SK-N-SH (cell line): ENCODE results near the gene CASKIN1. TPM values are rescaled to one million over a fixed set of nuclear protein-coding genes. Genes with fewer than 3 reads are reported as not detected.

Source experiments
- CTCF ChIA-PET: fragments of 300-600, 350-600 bp; formaldehyde crosslinking; extraction: SDS; loops from one replicate; lab custom pipeline; 2021; lab: Yijun Ruan, JAX
- POLR2A ChIA-PET: fragments of 350-600 bp; sonication (Branson Sonifier 250); formaldehyde crosslinking; extraction: SDS; loops from one replicate; lab custom pipeline; 2020; ENCODE audit warnings: antibody characterized with exemption, inconsistent platforms; lab: Yijun Ruan, JAX
- DNase-seq: peaks from one replicate; pipeline ENCODE4 v3.0.0; 2012
- H2AFZ ChIP-seq: fragments of 200-600 bp; sonication (generic); 2 replicates; pipeline ENCODE4 v1.8.1; 2016; ENCODE audit warnings: antibody characterized with exemption, mild to moderate bottlenecking, low read depth
- H3F3A ChIP-seq: fragments of 200-600 bp; sonication (generic); replicated peaks from 2 replicates; pipeline ENCODE3; 2016; ENCODE audit warnings: antibody characterized with exemption, mild to moderate bottlenecking; ENCODE audit not compliant: insufficient read depth
- H3K27ac ChIP-seq, 2 experiments: fragments of 200-500 bp in 1 of 2; fragments of 200-600 bp in 1 of 2; sonication (Bioruptor generic) in 1 of 2; sonication (generic), shearing (Covaris generic) in 1 of 2; 2 replicates each; pipeline versions ENCODE4 v1.5.1 to v1.6.1; 2014 to 2016; ENCODE audit warnings: low read depth in 2 of 2, inconsistent platforms in 1 of 2, low read length in 1 of 2, mild to moderate bottlenecking in 1 of 2, mixed read lengths in 1 of 2
- H3K27me3 ChIP-seq: fragments of 200-600 bp; sonication (generic), shearing (Covaris generic); 2 replicates; pipeline ENCODE4 v1.6.1; 2016; ENCODE audit warnings: mixed run types; ENCODE audit not compliant: insufficient read depth
- H3K36me3 ChIP-seq, 2 experiments: fragments of 200-500 bp in 1 of 2; fragments of 200-600 bp in 1 of 2; sonication (Bioruptor generic) in 1 of 2; sonication (generic) in 1 of 2; replicated peaks in 1 of 2; 2 replicates each; pipeline versions ENCODE3 to v1.5.1; 2014 to 2016; ENCODE audit warnings: low read length in 1 of 2, mild to moderate bottlenecking in 1 of 2; ENCODE audit not compliant: insufficient read depth in 2 of 2, control insufficient read depth in 1 of 2
- H3K4me1 ChIP-seq, 2 experiments: fragments of 200-500 bp in 1 of 2; fragments of 200-600 bp in 1 of 2; sonication (Bioruptor generic) in 1 of 2; sonication (generic), shearing (Covaris generic) in 1 of 2; 2 replicates each; pipeline versions ENCODE4 v1.5.1 to v1.6.1; 2014 to 2016; ENCODE audit warnings: low read depth in 1 of 2, low read length in 1 of 2, mixed run types in 1 of 2; ENCODE audit not compliant: insufficient read depth in 2 of 2, control insufficient read depth in 1 of 2
- H3K4me2 ChIP-seq: fragments of 200-600 bp; sonication (generic), shearing (Covaris generic); 2 replicates; pipeline ENCODE4 v1.6.1; 2017; ENCODE audit warnings: mixed run types
- H3K4me3 ChIP-seq, 2 experiments: fragments of 200-500 bp in 1 of 2; fragments of 200-600 bp in 1 of 2; sonication (Bioruptor generic) in 1 of 2; sonication (generic), shearing (Covaris generic) in 1 of 2; 2 replicates each; pipeline versions ENCODE4 v1.5.1 to v1.8.1; 2014 to 2016; ENCODE audit warnings: low read depth in 2 of 2, inconsistent platforms in 1 of 2, low read length in 1 of 2, mild to moderate bottlenecking in 1 of 2, mixed read lengths in 1 of 2, moderate library complexity in 1 of 2
- H3K79me2 ChIP-seq: fragments of 200-600 bp; sonication (generic); 2 replicates; pipeline ENCODE4 v1.8.1; 2017; ENCODE audit warnings: mild to moderate bottlenecking; ENCODE audit not compliant: insufficient read depth
- H3K9ac ChIP-seq: fragments of 200-600 bp; sonication (generic); 2 replicates; pipeline ENCODE4 v1.6.1; 2017; ENCODE audit warnings: mixed run types
- H3K9me2 ChIP-seq: fragments of 200-600 bp; sonication (generic); 2 replicates; pipeline ENCODE4 v1.6.1; 2017; ENCODE audit warnings: mixed run types
- H3K9me3 ChIP-seq: fragments of 200-600 bp; sonication (generic); 2 replicates; pipeline ENCODE4 v1.6.1; 2017; ENCODE audit warnings: mixed run types, mild to moderate bottlenecking, moderate library complexity
- H4K20me1 ChIP-seq: fragments of 200-600 bp; sonication (generic); 2 replicates; pipeline ENCODE4 v1.6.1; 2017; ENCODE audit warnings: mild to moderate bottlenecking, mixed run types; ENCODE audit not compliant: insufficient read depth
- ELF1 ChIP-seq: IDR thresholded peaks from 2 replicates; pipeline ENCODE4 v1.4.0; 2012
- FOSL2 ChIP-seq: IDR thresholded peaks from 2 replicates; pipeline ENCODE4 v1.4.0; 2012; ENCODE audit warnings: low read depth, mild to moderate bottlenecking, moderate library complexity, borderline replicate concordance
- FOXJ3 ChIP-seq: sonication (generic); formaldehyde crosslinking; IDR thresholded peaks from 2 replicates; pipeline ENCODE4 v1.5.1; 2020; ENCODE audit warnings: mild to moderate bottlenecking, missing genetic modification reagents
- GABPA ChIP-seq: IDR thresholded peaks from 2 replicates; pipeline ENCODE4 v1.4.0; 2012; ENCODE audit warnings: low read depth, mild to moderate bottlenecking
- GATA2 ChIP-seq: sonication (generic); formaldehyde crosslinking; IDR thresholded peaks from 2 replicates; pipeline ENCODE4 v1.5.0; 2020; ENCODE audit warnings: mild to moderate bottlenecking, missing genetic modification reagents
- JUND ChIP-seq: IDR thresholded peaks from 2 replicates; pipeline ENCODE4 v1.4.0; 2012
- MEF2A ChIP-seq: IDR thresholded peaks from 2 replicates; pipeline ENCODE4 v1.4.0; 2012; ENCODE audit warnings: low read depth, borderline replicate concordance
- PBX3 ChIP-seq: IDR thresholded peaks from 2 replicates; pipeline ENCODE4; 2012
- RCOR1 ChIP-seq: fragments of 150-350 bp; IDR thresholded peaks from 2 replicates; pipeline ENCODE4 v1.6.1; 2017; ENCODE audit warnings: antibody characterized with exemption, low read length
- REST ChIP-seq: IDR thresholded peaks from 2 replicates; pipeline ENCODE4 v1.6.1; 2012; ENCODE audit warnings: mild to moderate bottlenecking, low read depth, low read length, moderate library complexity
- TEAD4 ChIP-seq: IDR thresholded peaks from 2 replicates; pipeline ENCODE4 v1.4.0; 2012; ENCODE audit warnings: mild to moderate bottlenecking, borderline replicate concordance; ENCODE audit not compliant: insufficient read depth
- USF1 ChIP-seq: IDR thresholded peaks from 2 replicates; pipeline ENCODE4 v1.4.0; 2012; ENCODE audit warnings: low read depth, borderline replicate concordance
- YY1 ChIP-seq: IDR thresholded peaks from 2 replicates; pipeline ENCODE4 v1.4.0; 2012; ENCODE audit warnings: low read depth, mild to moderate bottlenecking
- ZBTB33 ChIP-seq: IDR thresholded peaks from 2 replicates; pipeline ENCODE4 v1.4.0; 2012; ENCODE audit warnings: low read depth, borderline replicate concordance
- WGBS: methylation state at CpG from one replicate; pipeline ENCODE4 v1.1.6; 2017; ENCODE audit warnings: low lambda C conversion rate; 5-methylcytosine and 5-hydroxymethylcytosine counted together
- polyA plus RNA-seq, 3 experiments: library from polyadenylated mRNA; depleted of rRNA; stranded (reverse); fragments of >200 nt; gene quantifications; 2 replicates each; pipeline ENCODE4 v1.2.3, GENCODE V29; 2012

Gene CASKIN1
- polyA plus RNA-seq, 1 of the 3 experiments (the other 2 are of a cell fraction): 1.7 TPM

- Histone ChIP-seq H2AFZ (no peak overlapping the region), H3K27me3 (no peaks in the 10 kb centered on the region), H3K79me2 (no peaks in the 10 kb centered on the region), H3K9me3 (no peaks in the 10 kb centered on the region), H3F3A (no peaks in the 10 kb centered on the region), H3K36me3 (peaks cover 0 to 13% of the 10 kb centered on the region in 2 experiments), H3K9me2 (no peaks in the 10 kb centered on the region), H4K20me1 (no peaks in the 10 kb centered on the region), H3K4me1 (no peaks in the 10 kb centered on the region), H3K4me2 (no peak overlapping the region), H3K27ac (no peak overlapping the region), H3K4me3 (no peak overlapping the region), H3K9ac (no peak overlapping the region)
- TF ChIP-seq REST (no peak), PBX3 (no peak), USF1 (no peak), FOSL2 (no peak), JUND (no peak), FOXJ3 (no peak), YY1 (no peak), MEF2A (no peak), GABPA (no peak), ELF1 (no peak), RCOR1 (no peak), TEAD4 (no peak), ZBTB33 (no peak), GATA2 (no peak)
- 96% methylated on average over 17 of the region's 20 CpGs for WGBS
- CTCF ChIA-PET: no interaction called here
- no peak for DNase-seq
- POLR2A ChIA-PET: interaction anchor here (0.6 kb wide), 1 partner anchor 199 kb away, joined by 3 read pairs; no protein-coding TSS in a partner anchor
These were observed 14.5 kb downstream of the CASKIN1 start for GRCh38 chr16:2181952-2182351.
